HG03196 (cell line): ENCODE results near the gene RFX2.
"Not testable (repeated sequence)": the region's sequence is repeated elsewhere in the genome, so short reads cannot be mapped to it uniquely, and the experiment has no call there.

ENCODE experiments used
- ATAC-seq: cut with Tn5 transposase; IDR thresholded peaks from one replicate; pipeline ENCODE4 v1.9.1; 2021; ENCODE audit not compliant: unreplicated experiment

RFX2 gene

GRCh38 chr19:6041991-6042481 lies 68.3 kb downstream of the RFX2 start:
- ATAC-seq = no peak

GRCh38 chr19:6041071-6041470 lies 69.2 kb downstream of the RFX2 start:
- no peak for ATAC-seq

GRCh38 chr19:6039566-6040225 lies 70.6 kb downstream of the RFX2 start:
- no peak for ATAC-seq

GRCh38 chr19:6038634-6039405 lies 71.5 kb downstream of the RFX2 start:
- peak; percentile 48 for ATAC-seq

- ATAC-seq = no peak
These were observed 75.3 kb downstream of the RFX2 start for GRCh38 chr19:6035026-6035425.

GRCh38 chr19:6034512-6034911 lies 75.8 kb downstream of the RFX2 start:
- no peak for ATAC-seq

- no peak for ATAC-seq
These were observed 76.5 kb downstream of the RFX2 start for GRCh38 chr19:6033744-6034264.

GRCh38 chr19:6032827-6033226 lies 77.5 kb downstream of the RFX2 start:
- ATAC-seq = no peak

GRCh38 chr19:6032381-6032780 lies 77.9 kb downstream of the RFX2 start:
- no peak for ATAC-seq

- no peak for ATAC-seq
These were observed 80.1 kb downstream of the RFX2 start for GRCh38 chr19:6030214-6030507.

GRCh38 chr19:6026390-6027227 lies 83.7 kb downstream of the RFX2 start:
- ATAC-seq = no peak

GRCh38 chr19:6024756-6025155 lies 85.5 kb downstream of the RFX2 start:
- not testable (repeated sequence) for ATAC-seq

- ATAC-seq = no peak
These were observed 86.4 kb downstream of the RFX2 start for GRCh38 chr19:6023936-6024335.

- no peak for ATAC-seq
These were observed 87.1 kb downstream of the RFX2 start for GRCh38 chr19:6023085-6023682.

GRCh38 chr19:6022570-6023064 lies 87.7 kb downstream of the RFX2 start:
- ATAC-seq = no peak

- ATAC-seq = no peak
These were observed 88.3 kb downstream of the RFX2 start for GRCh38 chr19:6021878-6022569.

GRCh38 chr19:6020972-6021805 lies 89.1 kb downstream of the RFX2 start:
- ATAC-seq = no peak

- no peak for ATAC-seq
These were observed 90.0 kb downstream of the RFX2 start for GRCh38 chr19:6020166-6020882.

- ATAC-seq = no peak
These were observed 91.5 kb downstream of the RFX2 start for GRCh38 chr19:6018786-6019185.
